Astrocyte of the spinal cord (primary cell): ENCODE results near the gene B4GALT3.

Experiments used
- DNase-seq: peaks from one replicate; pipeline ENCODE4 v3.0.0; 2011; ENCODE audit warnings: low read depth, low spot score
- H3K4me3 ChIP-seq: 2 replicates; pipeline ENCODE4 v1.5.1; 2011; ENCODE audit warnings: low read depth, mild to moderate bottlenecking, low read length, moderate library complexity
- CTCF ChIP-seq: IDR thresholded peaks from 2 replicates; pipeline ENCODE4 v1.5.1; 2012; ENCODE audit warnings: low read depth, mild to moderate bottlenecking, low read length, inconsistent platforms
- in situ Hi-C: cut with HindIII; loops from 2 replicates; pipeline ENCODE4 v1.10.0; 2017; ENCODE audit warnings: low sequenced_read_pairs

B4GALT3 gene

GRCh38 chr1:161131523-161132409 is 45.5 kb downstream of the B4GALT3 start:
- in situ Hi-C loops = loop anchor here (25.0 kb wide), 1 partner anchor 94 kb away; the partner anchor contains the start of genes TSTD1 and USF1
- peak overlapping the region; percentile 86 for H3K4me3 ChIP-seq
- no peak for TF ChIP-seq CTCF
- DNase-seq = peak; percentile 11

GRCh38 chr1:161130266-161130665 is 47.0 kb downstream of the B4GALT3 start:
- no peak for DNase-seq
- in situ Hi-C loops = loop anchor here (25.0 kb wide), 1 partner anchor 93 kb away; the partner anchor contains the start of genes TSTD1 and USF1
- TF ChIP-seq CTCF = no peak
- H3K4me3 ChIP-seq = no peak overlapping the region

DNA sequence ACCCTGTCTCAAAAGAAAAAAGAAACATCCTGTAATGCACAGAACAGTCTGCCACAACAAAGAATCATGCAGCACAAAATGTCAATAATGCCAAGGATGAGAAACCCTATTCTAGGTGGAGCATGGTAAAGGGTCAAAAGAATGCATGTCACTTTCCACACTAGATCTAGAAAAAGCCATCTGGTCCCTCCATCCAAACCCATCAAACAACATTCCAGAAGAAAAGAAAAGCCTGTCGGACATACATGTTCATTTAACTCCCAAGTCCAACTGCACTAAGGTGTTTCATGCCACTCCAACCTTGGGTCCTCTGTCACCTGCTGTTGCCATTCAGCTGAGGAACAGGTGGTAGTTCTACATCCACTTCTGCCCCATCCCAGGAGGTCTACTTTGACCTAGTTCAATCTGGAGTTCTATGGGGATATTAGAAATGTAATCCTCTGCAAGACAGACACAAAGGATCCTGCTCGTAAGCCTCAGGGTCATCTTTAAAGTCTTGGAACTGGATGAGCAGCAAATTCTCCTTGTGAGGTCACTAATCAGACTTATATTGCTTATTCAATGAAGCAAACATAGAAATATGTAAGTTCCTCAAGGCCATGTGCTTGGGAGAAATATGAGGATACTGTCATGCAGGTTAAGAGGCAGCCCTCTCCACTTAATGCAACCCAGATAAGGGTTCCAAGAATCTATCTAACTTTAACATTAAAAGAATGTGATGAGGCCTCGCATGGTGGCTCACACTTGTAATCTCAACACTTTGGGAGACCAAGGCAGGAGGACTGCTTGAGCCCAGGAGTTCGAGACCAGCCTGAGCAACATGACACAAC is 48.5 kb downstream of the B4GALT3 start:
- no peak overlapping the region for H3K4me3 ChIP-seq
- no peak for TF ChIP-seq CTCF
- no peak for DNase-seq
- in situ Hi-C loops = loop anchor here (25.0 kb wide), 1 partner anchor 92 kb away; the partner anchor contains the start of genes TSTD1 and USF1

DNA sequence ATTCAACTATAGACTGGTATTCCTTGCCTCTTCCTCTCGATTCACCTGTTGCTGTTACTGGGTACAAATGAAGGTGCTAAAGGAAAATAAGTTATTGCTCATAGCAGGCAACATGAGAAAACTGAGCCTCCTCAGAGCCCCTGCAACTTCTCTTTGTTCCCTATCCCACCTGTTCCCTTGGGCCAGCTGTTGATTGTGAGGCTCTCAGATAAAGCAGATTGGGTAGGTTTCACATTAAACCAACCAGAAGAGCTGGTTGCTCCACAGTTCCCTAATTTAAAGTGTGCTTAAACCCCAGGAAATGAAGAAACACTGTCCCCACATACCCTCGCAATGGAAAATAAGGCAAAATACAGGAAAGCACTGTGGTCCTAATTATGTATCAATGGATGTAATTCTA is 49.7 kb downstream of the B4GALT3 start:
- in situ Hi-C loops = loop anchor here (25.0 kb wide), 1 partner anchor 90 kb away; the partner anchor contains the start of genes TSTD1 and USF1
- no peak for DNase-seq
- TF ChIP-seq CTCF = no peak
- H3K4me3 ChIP-seq = no peak overlapping the region

DNA sequence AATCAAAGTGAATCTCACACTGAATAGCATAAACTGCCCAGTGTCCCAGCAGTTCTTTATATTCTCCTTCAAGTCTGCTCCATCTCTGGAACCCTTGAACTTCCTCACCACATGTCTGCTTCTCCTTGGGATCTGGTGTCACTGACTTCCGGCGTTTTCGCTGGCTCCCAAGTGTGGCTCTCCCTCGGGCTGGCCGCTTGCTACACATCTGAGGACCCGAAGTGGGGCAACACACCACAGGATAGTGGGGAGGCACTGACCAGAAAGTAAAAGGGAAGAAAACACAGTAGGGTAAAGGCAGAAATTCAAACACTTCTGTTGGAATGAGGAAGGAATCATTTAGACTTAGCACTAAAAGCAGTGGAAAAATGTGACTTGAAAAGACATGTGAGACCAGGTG is 54.3 kb downstream of the B4GALT3 start:
- TF ChIP-seq CTCF = no peak
- in situ Hi-C loops = no loop called here
- DNase-seq = no peak
- no peak overlapping the region for H3K4me3 ChIP-seq

DNA sequence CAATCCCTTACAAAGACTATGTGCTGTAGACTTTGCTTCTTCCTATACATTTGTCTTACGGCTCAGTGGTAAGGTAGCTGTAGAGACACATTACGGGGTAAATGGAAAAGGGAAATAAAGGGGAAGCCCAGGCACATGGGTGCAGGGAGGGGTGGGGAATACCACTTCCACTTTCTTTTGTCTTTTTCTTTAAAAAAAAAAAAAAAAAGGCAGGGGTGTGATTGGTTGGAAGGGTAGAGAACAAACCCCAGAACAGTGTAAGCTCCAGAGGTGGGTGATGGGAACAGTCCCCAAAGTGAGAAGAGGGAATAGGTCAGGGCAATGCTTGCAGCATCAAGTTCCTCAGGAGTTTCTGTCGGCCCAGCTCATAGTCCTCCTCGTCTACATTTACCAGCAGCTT is 55.5 kb downstream of the B4GALT3 start:
- DNase-seq = no peak
- H3K4me3 ChIP-seq = no peak overlapping the region
- in situ Hi-C loops = no loop called here
- no peak for TF ChIP-seq CTCF
